Measurements from ENCODE around the gene TENM4.

TENM4 gene

DNA sequence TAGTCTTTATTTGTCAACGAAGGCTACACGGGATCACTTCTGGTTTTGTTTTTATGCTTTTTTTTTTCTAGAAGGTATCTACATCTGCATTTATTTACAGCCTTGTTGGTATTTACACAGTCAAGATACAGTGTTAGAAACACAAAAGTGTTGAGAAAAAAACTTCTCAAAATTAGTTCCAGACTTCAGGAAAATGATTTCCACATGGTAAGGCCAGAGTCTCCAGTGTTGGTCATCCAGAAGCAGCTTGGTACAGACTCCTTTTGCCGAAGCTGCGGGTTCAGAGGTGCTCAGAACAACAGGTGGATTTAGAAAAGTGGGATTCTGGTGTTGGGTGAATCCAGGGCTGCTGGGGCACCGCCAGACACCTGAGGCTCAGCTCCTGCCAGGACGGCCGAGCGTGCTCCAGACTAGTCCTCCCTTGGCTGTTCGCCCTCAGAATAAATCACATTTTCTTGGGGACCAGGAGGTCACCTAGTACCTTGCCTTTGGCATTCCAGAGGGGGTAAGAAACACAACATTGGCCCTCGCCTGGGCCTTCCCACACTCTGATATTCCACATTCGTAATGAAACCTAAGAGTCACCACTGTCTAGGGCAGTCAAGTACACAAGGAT, 787.4 kb downstream of the TENM4 start:
- ChIA-PET POLR2A (no interaction called here), CTCF (interaction anchor here (1.0 to 13.8 kb wide), 2 partner anchors 7 to 9 kb away, joined by 3 to 173 read pairs; no protein-coding TSS in a partner anchor)
- DNase-seq (ENCODE audit: low read depth, low spot score): no peak
- H3K4me3 ChIP-seq (ENCODE audit: low read depth, low read length): no peak overlapping the region
- TF ChIP-seq, protein P1, sequence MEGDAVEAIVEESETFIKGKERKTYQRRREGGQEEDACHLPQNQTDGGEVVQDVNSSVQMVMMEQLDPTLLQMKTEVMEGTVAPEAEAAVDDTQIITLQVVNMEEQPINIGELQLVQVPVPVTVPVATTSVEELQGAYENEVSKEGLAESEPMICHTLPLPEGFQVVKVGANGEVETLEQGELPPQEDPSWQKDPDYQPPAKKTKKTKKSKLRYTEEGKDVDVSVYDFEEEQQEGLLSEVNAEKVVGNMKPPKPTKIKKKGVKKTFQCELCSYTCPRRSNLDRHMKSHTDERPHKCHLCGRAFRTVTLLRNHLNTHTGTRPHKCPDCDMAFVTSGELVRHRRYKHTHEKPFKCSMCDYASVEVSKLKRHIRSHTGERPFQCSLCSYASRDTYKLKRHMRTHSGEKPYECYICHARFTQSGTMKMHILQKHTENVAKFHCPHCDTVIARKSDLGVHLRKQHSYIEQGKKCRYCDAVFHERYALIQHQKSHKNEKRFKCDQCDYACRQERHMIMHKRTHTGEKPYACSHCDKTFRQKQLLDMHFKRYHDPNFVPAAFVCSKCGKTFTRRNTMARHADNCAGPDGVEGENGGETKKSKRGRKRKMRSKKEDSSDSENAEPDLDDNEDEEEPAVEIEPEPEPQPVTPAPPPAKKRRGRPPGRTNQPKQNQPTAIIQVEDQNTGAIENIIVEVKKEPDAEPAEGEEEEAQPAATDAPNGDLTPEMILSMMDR (IDR thresholded peaks at IDR 0.05; ENCODE audit: insufficient read depth, low read length, missing control alignments): no peak

DNA sequence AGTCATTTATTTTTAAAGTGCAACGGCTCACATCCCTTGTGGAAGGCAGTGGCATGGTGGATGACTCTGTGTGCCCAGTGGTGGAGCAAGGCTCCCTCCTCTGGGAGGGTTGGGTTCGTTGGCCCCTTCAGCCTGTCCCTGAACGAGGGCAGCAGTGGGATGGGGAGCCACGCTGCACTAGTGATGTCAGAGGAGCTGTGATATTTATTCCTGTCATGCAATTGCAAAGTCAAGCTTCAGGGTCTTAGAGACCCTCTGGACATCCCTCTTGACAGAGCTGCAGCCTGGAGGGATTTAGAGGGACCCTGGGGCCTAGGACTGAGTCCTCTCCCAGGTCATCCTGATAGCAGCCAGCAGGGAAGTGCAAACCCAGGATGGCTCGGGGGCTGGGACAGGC, 788.0 kb downstream of the TENM4 start:
- POLR2A ChIA-PET: no interaction called here
- CTCF ChIA-PET: interaction anchor here (9.3 to 13.8 kb wide), 2 partner anchors 6 to 66 kb away, joined by 173 to 206 read pairs; no protein-coding TSS in a partner anchor
- DNase-seq (ENCODE audit: low read depth, low spot score): no peak
- no peak overlapping the region for H3K4me3 ChIP-seq (ENCODE audit: low read depth, low read length)
- TF ChIP-seq, protein P1 (IDR thresholded peaks at IDR 0.05; ENCODE audit: insufficient read depth, low read length, missing control alignments): no peak

DNA sequence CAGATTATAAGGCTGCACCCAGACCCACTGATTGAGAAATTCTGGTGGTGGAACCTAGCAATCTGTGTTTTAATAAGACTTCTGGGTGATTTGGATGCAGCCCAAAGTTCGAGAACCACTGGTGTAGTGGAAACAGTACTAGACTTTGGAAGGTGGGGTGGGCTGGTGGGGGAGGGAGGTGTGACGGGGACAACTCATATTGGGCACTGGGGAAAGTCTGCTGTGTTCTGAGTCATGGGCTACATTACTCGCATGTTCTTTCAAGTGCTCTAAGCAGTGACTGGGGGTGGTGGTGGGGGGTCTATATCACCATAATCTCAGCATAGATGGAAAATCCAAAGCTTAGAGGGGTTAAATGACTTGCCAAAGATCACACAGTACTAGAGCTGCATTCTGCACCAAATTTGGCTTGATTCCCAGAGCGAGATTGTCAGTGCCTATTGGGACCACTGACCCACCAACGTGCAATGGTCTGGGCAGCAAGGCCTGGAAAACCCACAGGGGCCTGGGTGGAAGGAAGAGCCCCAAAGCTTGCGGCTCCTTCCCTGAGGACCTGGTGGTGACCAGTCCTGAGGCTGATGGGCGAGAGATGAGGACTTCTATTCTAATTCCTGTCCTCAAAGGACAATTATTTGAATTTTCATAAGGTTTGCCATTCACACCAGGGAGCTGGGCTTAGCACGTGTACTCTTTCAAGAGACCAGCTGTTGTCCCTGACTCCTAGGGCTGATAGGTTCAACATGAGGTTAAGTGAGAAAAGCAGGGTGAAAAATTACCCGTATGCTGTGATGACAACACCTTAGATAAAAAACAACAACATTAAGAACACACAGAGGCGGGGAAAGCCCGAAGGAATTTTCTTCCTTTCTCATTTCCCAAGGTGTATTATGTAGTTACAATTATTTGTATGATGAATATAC, 788.6 kb downstream of the TENM4 start:
- ChIA-PET POLR2A (no interaction called here), CTCF (interaction anchor here (9.3 to 13.8 kb wide), 2 partner anchors 6 to 67 kb away, joined by 173 to 206 read pairs; no protein-coding TSS in a partner anchor)
- DNase-seq (ENCODE audit: low read depth, low spot score): no peak
- TF ChIP-seq, protein P1 (IDR thresholded peaks at IDR 0.05; ENCODE audit: insufficient read depth, low read length, missing control alignments): no peak
- no peak overlapping the region for H3K4me3 ChIP-seq (ENCODE audit: low read depth, low read length)

DNA sequence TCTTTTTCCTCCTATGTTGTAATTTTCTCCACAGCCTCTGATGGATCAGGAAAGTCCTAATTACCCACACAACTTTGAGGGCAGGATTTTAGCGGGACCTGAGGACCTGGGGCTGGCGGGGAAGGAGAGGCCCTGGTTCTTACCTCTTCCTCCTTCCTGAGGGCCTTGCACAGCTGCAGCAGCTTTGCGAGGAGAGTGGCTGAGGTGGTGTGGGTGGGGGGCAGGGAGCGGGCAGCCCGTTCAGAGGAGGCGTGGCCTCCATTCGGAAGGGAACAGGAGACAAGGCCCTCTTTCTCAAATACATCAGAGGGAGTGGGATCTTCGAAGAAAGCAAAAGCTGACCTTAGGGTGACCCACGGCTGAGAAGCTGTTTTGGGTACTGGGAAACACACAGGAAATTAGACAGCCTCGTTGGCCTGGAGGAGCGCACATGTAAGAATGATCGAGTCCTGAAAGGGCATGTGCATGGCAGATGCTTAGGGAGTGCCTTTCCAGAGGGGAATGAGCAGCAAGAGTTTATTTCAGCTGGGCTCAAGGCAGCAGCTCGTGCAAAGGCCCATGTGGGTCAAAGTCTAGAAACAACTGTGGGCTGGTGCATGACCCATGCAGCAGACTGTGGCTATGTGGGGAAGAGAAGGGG, 789.6 kb downstream of the TENM4 start:
- TF ChIP-seq, protein P1 (IDR thresholded peaks at IDR 0.05; ENCODE audit: insufficient read depth, low read length, missing control alignments): no peak
- ChIA-PET CTCF (interaction anchor here (9.3 kb wide), 1 partner anchor 68 kb away, joined by 206 read pairs; no protein-coding TSS in a partner anchor), POLR2A (no interaction called here)
- no peak overlapping the region for H3K4me3 ChIP-seq (ENCODE audit: low read depth, low read length)
- no peak for DNase-seq (ENCODE audit: low read depth, low spot score)

DNA sequence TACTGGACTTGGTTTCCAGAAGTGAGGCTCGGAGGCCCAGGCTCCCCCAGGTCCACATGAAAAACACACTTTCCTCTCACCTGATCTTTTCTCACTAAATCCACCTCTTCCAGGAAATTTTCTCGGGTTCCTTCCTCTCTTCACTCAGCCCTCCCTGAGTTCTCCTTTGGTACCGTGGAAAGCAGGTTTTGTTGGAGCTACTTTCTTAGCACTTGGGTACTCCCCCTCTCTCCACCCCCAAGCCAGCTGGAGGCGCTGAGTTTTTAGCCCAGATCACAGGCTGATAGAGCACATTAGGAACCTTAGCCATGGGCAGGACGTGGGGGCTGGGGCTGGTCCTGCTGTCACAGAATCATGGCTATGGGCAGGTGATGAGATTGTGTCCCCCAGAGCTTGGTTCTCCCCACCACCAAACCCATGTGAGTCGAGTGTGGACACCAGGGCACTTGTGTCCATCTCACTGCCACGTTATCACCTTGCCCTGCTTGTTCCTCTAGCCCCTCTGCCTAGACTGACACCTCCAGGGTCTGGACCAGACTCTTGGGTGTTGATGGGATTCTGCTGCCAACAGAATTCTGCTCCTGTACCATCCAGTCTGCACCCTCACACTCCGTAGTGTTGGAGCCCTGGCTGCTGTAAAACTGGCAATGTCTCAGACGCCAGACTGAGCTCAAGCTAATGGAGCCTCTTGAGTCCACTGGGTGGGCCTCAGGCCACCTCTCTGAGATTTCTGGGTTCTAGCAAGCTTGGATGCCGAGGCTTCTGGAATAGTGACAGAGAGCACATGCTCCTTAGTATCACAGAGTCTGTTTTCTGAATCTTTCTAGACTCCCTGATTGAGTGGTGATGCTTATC, 791.2 kb downstream of the TENM4 start:
- TF ChIP-seq, protein P1 (IDR thresholded peaks at IDR 0.05; ENCODE audit: insufficient read depth, low read length, missing control alignments): no peak
- ChIA-PET CTCF (interaction anchor here (1.0 to 9.3 kb wide), 6 partner anchors 9 to 843 kb away, joined by 3 to 206 read pairs (median 62); no protein-coding TSS in a partner anchor), POLR2A (no interaction called here)
- no peak for DNase-seq (ENCODE audit: low read depth, low spot score)
- H3K4me3 ChIP-seq (ENCODE audit: low read depth, low read length): no peak overlapping the region
